ENCODE results near the gene HDAC4.

The HDAC4 gene

DNA sequence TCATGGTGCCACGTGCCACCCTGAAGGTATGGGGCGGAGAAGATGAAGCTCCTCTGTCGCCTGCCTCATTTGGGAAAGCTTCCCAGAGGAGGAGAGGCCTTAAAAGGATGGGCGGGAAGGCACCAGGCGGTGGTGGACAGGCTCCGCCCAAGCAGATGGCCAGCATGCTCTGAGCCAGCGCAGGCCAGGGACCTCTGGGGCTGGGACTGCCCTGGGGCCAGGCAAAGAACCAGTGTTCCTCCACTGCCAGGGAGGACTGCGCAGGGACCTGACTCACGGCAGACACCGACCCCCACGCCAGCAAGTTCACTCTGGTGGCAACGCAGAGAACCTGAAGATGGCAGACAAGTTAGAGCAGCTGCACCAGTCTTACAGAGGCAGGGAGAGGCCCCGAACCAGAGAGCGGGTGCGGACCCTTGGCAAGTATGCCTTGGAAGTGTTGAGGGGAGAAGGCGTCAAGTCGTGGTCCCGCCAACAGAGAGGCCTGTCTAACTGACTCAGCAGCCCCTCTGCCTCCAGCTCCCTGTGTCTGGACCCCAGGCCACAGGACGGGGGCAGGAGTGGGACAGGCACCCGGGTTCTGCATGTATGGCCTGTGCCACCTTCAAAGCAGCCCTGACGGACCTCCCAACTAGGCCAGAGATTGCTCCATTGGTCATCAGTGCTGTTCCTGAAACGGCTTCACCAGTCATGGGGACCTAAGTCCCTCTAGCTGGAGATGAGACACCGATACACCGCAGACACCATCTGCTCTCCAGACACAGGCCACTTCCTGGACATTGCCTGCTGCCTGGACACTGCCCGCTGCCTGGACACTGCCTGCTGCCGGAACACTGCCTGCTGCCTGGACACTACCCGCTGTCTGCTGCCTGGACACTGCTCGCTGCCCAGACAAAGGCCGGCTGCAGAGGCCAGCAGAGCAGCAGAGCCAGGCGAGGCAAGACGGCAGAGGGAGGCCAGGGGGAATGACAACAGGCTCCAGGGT, 124.7 kb downstream of the HDAC4 start:
- no peak for FAIRE-seq

DNA sequence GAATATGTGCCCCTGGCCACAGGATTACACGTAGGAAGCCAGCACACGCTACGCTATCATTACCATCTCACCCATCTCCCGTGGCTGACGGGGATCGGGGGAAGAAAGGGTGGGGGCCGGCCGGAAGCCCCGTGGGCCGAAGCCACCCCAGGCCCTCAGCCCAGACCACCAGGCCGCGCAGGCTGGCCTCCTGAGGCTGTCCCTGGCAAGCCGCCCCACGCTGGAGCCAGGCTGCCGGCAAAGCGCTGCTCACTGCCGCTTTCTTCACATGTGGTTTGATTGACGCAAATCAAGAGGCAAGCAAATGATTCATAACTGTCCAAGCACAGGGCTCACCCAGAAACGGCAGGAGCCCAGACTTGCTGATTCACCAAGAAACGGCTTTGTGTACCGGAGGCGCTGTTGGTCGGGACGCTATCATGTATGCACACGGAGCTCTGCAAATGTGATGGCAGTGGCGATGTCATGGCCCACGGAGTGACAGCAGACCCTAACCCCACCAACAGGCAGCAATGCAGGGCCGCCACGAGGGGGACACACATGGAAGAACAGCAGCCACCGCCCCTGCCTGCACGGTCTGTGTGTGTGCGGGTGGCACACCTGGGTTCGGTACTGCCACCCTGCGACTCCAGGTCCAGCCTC, 125.7 kb downstream of the HDAC4 start:
- no peak for FAIRE-seq

DNA sequence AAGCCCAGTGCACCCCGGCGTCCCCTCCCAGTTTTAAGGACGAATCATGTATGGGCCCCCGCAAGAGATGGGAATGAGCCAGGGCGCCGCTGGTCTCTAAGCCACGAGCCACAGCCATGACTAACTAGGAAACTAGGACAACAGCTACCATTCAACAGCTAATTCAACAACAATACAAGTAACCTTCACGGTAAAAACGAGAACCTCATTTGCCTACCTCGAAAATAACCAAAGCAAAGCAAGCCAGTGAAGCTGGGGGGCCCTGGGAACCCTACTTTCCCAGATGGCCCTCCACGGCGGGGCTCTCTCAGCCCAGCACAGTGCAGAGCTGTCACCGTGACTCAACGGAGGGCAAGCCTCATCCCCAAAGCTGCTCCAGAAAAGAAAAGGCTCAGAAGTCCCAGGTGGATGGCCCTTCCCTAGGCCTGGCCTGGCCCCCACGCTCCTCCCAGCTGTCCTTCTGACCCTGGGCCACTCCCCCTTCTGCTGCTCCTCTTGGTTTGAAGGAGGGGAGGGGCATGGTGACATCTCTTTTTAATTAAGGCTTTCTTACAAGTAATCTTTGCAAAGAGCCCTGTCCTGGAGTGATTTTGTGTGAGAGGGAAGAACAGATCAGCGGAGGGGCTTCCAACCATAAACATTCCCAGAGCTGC, 126.3 kb downstream of the HDAC4 start:
- no peak for FAIRE-seq

DNA sequence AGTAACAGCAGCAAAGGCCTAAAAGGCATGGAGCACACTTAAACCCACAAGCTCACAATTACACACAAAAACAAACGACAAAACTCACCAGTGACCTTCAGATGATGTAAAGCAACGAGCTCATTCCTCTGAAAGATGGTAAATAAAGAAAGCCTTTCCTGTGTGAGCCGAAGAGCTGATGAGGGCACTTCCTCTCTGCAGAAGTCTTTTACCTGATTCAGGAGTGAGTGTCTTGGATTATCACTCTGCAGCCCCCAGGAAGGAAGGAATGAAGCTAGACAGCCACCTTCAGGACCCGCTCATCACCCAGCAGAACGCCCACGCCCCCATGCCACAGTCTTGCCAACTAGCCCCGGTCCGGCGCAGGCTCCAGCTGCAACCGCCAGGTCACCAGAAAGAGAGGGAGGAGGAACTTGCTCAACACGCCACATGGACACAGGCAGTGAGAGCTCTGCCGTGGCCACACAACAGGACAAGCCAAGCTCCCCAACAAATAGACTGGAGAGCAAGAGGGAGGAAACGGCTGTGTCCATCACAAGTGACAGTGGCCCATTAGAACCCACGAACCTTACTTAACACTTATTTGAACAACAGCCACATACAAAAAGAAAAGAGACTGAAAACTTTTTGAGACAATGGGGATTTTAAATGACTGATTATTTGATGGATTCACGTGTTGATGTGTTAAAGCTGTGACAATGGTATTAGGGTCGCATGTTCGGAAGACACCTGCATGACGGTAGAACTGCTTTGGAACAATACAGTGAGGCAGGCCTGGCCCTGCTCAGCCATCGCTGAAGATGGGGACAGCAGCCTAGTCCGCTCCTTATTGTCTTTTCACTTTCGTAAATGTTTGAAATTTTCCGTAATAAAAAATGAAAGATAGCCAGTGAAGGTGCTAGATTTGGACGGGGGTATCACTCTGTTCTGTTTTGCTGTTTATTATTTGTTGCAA, 127.3 kb downstream of the HDAC4 start:
- FAIRE-seq = no peak

DNA sequence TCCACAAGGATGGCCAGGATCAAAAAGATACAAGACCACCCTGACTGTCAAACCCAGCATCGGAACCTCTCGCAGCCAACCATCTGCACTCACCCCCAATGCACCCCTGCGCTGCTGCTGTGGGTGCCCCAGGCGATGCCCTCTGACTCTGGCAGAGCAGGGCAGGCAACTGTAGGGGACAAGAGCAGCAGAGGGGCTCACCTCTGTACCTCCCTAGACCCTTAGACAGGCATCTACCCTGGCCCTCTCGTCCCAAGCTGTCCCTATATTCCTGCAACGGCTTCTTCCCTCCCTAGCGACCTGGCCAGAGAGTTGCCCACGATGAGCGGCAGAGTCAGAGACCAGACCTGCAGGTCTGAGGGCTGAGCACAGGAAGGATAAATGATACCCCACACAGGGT, 128.2 kb downstream of the HDAC4 start:
- no peak for FAIRE-seq

DNA sequence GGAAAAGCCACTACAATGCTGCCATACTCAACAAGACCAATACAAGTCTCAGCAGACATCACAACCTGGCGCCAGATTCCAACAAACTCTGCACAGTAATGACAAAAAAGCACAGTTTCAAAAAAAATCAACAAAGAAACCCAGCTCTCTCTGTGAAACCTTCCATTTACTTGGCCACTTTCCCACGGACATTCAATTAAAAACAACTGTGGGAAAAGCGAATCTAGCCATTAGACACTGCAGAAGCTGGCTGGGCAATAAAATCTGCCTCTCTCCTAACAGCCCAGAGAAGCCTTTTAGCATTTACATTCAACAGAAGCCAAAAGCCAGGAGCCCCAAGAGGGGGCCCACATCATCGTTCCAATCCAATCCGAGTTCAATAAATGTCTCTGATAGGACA, 128.9 kb downstream of the HDAC4 start:
- FAIRE-seq = no peak

DNA sequence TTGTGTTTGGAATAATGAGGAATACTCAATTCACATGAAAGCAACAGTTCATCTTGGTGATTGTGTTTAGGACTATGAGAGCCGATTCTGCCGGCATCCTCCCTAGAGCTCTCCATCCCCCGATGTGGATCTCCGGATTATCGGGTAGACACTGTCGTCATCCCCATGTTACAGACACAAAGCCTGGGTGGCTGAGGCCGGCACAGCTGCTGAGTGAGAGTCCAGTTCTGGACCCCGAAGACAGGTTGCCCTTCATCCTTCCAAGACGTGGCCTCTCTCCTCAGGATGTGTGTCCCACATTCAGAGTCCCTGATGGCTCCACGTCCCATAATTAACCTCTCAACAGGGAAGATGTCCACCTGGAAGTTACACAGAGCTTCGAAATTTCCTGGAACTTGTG, 129.3 kb downstream of the HDAC4 start:
- no peak for FAIRE-seq

DNA sequence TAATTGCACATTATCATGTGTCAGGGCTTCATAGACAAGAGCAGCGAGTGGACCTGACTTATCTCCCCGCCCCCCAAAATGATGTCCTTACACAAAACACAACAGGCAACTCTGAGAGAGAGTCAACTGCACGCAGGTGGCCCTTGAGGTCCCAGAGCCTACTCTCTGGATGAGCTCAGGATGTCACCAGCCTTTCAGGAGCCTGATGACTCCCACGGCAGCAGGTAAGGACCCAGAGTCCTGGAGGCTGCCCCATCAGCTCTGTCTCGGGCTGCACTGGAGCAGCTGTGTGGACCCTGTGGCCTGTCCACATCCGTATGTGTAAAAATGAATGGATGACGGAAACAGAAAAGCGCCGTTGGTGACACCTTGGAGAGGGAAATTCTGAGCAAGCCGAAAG, 130.9 kb downstream of the HDAC4 start:
- FAIRE-seq = no peak

DNA sequence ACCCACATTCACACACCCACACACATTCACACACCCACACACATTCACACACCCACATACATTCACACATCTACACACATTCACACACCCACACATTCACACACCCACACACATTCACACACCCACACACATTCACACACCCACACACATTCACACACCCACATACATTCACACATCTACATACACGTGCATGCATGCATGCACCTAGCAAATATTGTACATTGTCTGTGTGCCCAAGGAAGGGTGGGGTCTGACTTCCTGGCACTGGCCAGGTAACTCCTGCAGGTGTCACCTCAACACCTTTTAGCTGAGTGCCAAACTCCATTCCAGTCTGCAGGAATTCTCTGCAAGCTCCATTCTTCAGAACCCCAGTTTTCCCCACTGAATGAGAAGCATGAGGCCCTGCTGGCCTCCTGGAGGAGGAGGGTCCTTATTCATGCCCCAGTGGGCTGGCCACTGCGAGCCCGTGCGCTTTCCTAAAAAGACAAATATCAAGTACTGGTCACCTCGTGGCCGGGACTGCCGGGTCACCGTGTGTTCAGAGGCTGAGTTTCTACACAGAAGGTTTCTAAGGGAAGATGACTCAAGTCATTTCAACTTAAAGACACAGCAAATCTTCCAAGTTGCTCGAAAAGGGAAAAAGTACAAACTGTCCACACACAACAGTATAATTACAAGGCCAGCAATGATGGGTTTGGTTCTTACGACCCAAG, 131.5 kb downstream of the HDAC4 start:
- no peak for FAIRE-seq

DNA sequence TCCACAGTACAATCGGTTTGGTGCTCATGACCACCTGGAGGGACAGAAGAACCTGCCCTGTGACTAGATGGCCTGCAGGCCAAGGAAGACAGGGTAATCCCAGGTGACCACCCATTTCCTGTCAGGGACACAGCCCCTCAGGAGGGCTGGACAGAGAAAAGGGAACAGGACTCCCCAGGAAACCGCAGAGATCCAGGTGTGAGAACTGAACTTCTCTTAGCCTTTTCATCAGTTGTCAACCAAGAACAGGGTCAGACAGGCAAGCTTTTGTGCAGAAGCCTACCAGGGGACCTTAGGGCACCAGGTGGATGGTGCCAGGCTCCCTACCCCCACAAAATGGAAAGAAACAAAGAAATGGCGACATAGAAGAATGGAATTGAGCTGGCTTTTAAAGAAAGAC, 132.3 kb downstream of the HDAC4 start:
- no peak for FAIRE-seq

DNA sequence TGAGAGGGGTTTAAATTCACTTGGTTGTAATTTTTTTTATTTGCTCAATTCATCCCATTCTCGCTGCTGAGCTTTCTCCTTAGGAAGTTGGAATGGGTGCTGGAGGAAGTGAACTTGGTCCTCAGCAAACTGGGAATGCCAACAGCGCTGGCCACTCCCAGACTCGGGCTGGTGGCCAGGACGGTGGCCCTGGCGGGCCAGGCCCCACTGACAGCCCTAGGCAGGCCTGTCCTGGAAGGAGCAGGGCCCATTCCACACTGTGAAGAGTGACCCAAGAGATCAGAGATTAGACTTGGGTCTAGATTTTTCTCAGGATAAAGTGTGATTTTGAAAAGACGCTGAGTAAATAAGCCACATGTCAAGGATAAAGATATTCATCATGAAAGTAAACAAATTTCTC, 132.7 kb downstream of the HDAC4 start:
- no peak for FAIRE-seq

DNA sequence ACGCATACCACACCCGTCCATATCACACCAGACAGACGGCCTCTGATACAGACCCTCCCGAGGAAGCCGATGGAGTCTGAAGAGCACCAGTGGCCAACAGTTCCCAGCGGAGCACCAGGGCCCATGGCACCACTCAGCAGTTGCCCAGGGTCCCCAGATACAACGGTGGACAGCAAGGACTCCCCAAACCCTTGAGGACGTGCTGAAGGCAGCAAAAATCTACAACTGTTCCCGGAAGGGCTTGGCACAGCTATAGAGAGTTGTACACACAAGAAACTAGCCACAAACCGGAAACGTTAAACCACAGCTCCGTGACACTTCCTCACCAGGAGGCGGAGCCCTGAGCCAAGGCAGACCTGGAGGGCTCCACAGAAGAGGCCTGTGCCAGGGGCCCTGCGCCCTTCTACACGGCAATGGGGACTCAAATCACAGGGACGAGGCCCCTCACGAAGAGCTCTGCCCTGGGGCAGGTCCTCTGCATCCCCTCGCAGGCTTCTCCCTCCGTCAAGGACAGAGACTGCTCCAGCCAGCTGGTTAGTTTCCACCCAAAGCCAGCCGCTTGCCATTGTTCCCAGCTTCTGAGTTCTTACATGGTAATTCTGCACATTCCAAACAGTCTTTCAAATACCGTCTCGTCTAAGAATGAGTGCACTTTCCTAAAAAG, 133.4 kb downstream of the HDAC4 start:
- no peak for FAIRE-seq

DNA sequence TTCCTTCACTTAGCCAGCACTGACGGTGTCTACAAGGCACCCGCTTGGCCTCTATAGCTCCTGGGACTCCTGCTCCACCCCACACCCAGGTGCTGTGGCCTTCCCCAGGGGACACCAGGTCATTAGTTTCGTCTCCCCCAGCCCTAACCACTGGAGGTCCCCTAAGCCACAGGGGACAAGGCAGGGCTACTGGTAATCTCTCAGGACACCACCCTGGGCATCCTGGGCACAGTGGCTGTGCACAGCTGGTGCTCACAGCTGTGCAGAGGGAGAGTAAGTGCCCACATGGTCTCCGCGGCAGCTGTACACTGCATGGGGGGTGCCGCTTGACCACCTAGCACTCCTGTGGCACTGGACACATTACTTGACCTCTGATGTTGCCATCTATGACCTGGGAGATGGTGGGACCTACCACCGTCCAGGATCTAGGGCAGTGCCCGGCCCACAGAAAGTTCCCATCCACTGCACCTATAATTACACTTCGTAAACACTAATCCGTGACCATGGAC, 134.0 kb downstream of the HDAC4 start:
- FAIRE-seq = no peak

DNA sequence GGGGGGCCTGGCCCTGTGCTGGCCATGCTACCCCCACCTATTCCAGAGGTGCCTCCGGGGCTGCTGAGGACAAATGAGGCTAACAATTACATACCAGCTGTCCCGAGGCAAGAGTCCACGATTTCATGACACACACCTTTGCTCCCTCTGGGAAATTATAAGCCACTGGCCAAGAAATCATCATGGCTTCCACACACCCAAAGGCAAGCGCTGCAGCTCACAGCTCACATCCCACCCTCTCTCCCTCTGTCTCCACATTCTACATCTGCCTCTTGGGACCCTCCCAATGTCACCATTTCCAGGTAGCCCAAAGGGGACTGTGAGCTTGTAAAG, 134.4 kb downstream of the HDAC4 start:
- no peak for FAIRE-seq

DNA sequence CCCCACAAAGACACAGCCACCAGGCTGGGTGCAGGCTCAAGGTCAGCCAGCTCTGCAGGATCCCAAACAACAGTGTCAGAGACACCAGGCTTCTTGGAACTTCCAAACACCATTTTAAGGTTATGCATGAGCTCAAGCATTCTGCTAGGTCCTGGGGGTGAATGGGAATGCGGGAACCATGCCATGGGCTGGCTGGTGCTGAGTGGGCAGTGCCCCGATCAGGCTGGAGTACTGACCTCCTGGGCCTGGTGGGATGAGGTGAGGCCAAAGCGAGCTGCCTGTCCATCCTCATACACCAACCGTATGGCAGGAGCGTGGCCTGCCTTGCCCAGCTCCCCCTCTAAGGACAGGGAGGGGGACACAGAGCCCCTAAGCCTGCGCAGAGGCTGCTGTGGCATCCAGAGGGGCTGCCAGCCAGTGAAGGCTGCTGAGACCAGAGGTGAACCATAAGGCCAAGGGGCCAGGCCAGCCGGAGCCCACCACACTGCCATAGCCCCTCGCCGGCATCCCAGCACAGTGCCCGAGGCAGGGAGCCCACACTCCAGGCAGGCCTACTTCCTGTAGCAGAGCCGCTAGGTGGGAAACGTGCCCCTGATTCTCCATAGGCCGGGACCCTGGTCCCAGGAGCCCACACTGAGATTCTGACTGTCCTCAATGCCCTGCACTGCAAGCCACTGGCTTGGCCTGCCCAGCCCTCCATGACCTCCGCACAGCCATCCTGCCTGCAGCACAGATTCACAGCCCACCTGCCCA, 135.0 kb downstream of the HDAC4 start:
- FAIRE-seq = no peak

DNA sequence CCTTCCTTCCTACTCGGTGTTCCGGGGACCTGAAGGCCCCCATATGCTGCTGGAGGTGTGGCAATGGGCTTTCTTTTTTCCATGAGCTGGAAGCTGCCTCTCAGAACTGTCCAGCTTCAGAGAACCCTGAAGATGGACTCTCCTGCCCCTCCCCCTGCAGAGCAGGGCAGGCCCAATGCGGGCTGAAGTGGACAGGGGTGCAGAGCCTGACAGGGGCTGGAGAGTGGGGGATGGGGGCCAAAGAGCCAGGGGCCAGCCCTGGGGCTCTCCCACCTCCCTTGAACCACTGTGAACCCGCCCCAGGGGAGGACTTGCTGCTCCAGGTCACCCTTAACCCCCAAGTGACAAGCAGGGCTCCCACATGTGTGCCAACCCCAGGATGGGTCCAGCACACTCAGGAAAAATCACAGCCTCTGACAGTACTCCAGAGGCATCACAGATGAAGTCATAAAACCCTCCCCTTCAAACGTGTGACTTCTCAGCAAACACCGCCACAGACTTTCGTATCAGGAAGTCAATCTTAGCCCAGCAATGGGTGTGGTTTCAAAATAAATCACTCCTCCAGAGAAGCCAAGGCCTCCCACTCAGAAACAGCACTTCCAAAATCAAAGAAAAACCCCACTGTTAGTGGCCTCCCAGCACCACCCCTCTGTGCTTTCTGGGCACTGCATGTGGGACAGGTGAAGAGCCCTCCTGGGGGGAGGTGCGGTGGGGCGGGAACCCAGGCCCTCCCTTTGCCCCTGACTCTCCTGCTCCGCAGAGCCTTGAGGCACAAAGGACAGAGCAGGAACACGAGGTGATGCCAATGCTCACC, 135.8 kb downstream of the HDAC4 start:
- no peak for FAIRE-seq

DNA sequence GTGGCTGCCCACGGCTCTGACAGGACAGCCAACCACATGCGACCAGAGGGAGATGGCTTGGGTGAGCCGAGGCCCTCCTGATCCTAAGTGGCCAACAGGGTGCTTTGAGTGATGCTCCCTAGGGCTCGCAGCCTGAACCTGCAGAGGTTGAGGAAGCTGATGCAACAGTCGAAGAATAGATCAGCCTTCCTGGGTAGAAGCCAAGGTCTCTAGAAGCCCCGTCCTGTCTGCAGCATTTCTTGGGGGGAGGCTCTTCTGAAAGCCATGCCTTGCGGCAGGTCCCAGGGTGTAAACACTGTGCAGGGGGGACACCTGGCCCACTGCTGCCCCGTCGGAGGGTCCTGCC, 136.4 kb downstream of the HDAC4 start:
- FAIRE-seq = no peak

DNA sequence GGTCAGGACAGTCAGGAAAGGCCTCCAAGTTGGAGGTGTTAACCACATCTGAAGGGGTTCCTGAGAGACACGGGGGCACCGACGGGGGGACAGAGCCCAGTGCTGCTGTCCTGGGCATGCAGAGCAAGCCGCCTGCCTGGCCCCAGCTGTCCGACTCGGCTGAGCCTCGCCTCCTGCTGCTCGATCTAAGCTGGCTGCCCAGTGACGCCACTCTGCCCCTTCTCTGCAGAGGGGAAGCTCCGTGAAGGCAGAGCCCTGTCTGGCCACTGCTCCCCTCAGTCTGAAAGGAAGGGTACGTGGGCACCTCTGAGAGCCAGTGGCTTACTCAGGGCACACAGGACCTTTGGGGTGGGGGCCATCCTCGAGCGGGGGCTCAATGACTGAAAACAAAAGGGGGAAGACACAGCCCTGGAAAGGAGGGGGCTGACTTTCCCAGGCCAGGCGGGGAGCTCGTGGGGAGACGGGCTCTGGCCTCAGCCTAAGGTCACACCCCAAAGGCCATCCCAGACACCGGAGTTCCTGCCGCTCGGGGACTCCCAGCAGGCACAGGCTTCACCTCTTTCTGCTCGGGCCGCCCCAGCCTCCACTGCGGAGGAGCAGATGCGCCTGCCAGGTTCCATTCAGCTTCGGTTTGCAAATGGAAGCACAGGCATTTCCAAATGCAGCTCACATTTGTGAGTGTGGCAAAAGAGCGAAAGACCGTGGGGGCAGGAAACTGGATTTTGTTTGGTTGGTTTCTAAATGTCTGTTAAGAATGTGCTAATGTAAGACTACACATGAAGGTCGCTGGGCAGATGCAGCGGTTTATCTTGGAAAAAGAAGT, 136.9 kb downstream of the HDAC4 start:
- FAIRE-seq = no peak

DNA sequence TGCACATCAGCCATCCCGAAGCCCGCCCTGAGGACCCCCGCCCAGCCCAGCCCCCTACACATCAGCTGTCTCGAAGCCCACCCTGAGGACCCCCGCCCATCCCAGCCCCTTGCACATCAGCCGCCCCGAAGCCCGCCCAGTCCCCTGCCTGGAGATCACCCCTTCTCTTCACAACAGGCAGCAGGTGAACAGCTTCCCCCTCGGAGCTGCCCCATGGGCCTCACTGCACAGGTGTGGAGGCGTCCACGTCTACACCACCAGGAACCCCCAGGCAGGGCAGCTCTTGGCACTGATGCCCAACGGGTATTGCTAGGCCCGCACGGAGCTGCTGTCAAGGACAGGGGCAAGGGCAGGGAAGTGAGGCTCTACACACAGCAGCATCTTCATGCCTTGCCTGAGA, 137.6 kb downstream of the HDAC4 start:
- FAIRE-seq = no peak

Measured in TTC549 (cell line).